Activated CD4-positive, alpha-beta memory T cell treated with anti-CD3 and anti-CD28 coated beads for 36 hours (primary cell): ENCODE measurements around the gene KISS1R. TPM values are rescaled to one million over a fixed set of nuclear protein-coding genes. Genes with fewer than 3 reads are reported as not detected.
A peak's percentile ranks its signal among the peaks of the same experiment; 100 is the strongest.

Source experiments
- CTCF ChIA-PET: fragments of 350-600 bp; sonication (Branson Sonifier 250); formaldehyde crosslinking; loops from one replicate; lab custom pipeline; 2021; ENCODE audit warnings: antibody characterized with exemption, inconsistent platforms; lab: Charles Lee
- POLR2A ChIA-PET: fragments of 350-600 bp; sonication (Branson Sonifier 250); formaldehyde crosslinking; loops from one replicate; lab custom pipeline; 2021; ENCODE audit warnings: antibody characterized with exemption; lab: Charles Lee
- DNase-seq: peaks from one replicate; pipeline ENCODE4 v3.0.0-alpha.2; 2020
- H3K27ac Mint-ChIP-seq: one replicate; pipeline ENCODE4 v1.8.0; 2021; ENCODE audit warnings: mixed read lengths
- H3K27me3 Mint-ChIP-seq: one replicate; pipeline ENCODE4 v1.8.0; 2021; ENCODE audit warnings: mixed read lengths
- H3K36me3 Mint-ChIP-seq: one replicate; pipeline ENCODE4 v1.8.0; 2021; ENCODE audit warnings: mixed read lengths
- H3K4me1 Mint-ChIP-seq: one replicate; pipeline ENCODE4 v1.8.0; 2021; ENCODE audit warnings: low read depth, mixed read lengths
- H3K4me3 Mint-ChIP-seq: one replicate; pipeline ENCODE4 v1.8.0; 2021; ENCODE audit warnings: mild to moderate bottlenecking, mixed read lengths
- H3K9me3 Mint-ChIP-seq: one replicate; pipeline ENCODE4 v1.8.0; 2021; ENCODE audit warnings: mixed read lengths
- intact Hi-C: fragments of 100-400 bp; cut with micrococcal nuclease; formaldehyde crosslinking; loops from one replicate; pipeline ENCODE4 v1.15.1; 2023
- total RNA-seq, 2 experiments: library from RNA; stranded (reverse); gene quantifications; one replicate each; pipeline ENCODE4 v1.2.3, GENCODE V29; 2021

KISS1R gene
- total RNA-seq, 2 experiments from 2014 or later = 9.9 to 10.6 TPM

GRCh38 chr19:902446-903226, 14.5 kb upstream of the KISS1R start:
- Mint-ChIP-seq H3K4me3 (no peak overlapping the region), H3K36me3 (peaks cover 11% of the 10 kb centered on the region), H3K27me3 (no peaks in the 10 kb centered on the region), H3K27ac (no peak overlapping the region), H3K9me3 (no peaks in the 10 kb centered on the region), H3K4me1 (peaks cover 32% of the 10 kb centered on the region)
- ChIA-PET CTCF (no interaction called here), POLR2A (interaction anchor here (1.1 to 1.7 kb wide), 2 partner anchors 10 to 29 kb away, joined by 3 read pairs; partner anchors contain the start of genes MED16 and RNU6-9)
- no peak for DNase-seq
- intact Hi-C loops = no loop called here

- no peak for DNase-seq
- POLR2A ChIA-PET = interaction anchor here (1.7 kb wide), 1 partner anchor 30 kb away, joined by 3 read pairs; no protein-coding TSS in a partner anchor
- no peaks in the 10 kb centered on the region for H3K27me3 Mint-ChIP-seq
- peaks cover 38% of the 10 kb centered on the region for H3K4me1 Mint-ChIP-seq
- no peak overlapping the region for H3K27ac Mint-ChIP-seq
- no peak overlapping the region for H3K4me3 Mint-ChIP-seq
- intact Hi-C loops = no loop called here
- CTCF ChIA-PET = no interaction called here
- no peaks in the 10 kb centered on the region for H3K9me3 Mint-ChIP-seq
- peaks cover 11% of the 10 kb centered on the region for H3K36me3 Mint-ChIP-seq
Observed at GRCh38 chr19:903266-903797, 13.8 kb upstream of the KISS1R start.

- intact Hi-C loops = no loop called here
- ChIA-PET CTCF (no interaction called here), POLR2A (interaction anchor here (1.7 kb wide), 1 partner anchor 31 kb away, joined by 3 read pairs; no protein-coding TSS in a partner anchor)
- H3K4me1 Mint-ChIP-seq = peaks cover 50% of the 10 kb centered on the region
- H3K27ac Mint-ChIP-seq = no peak overlapping the region
- H3K4me3 Mint-ChIP-seq = no peak overlapping the region
- no peaks in the 10 kb centered on the region for H3K9me3 Mint-ChIP-seq
- no peaks in the 10 kb centered on the region for H3K27me3 Mint-ChIP-seq
- no peak for DNase-seq
- peaks cover 9% of the 10 kb centered on the region for H3K36me3 Mint-ChIP-seq
Observed at GRCh38 chr19:904545-904944, 12.6 kb upstream of the KISS1R start.

GRCh38 chr19:906480-906879, 10.7 kb upstream of the KISS1R start:
- H3K27ac Mint-ChIP-seq = peak overlapping the region; percentile 91
- no peak overlapping the region for H3K4me3 Mint-ChIP-seq
- POLR2A ChIA-PET = interaction anchor here (0.6 to 0.8 kb wide), 3 partner anchors 11 to 97 kb away, joined by 3 to 4 read pairs (median 3); no protein-coding TSS in a partner anchor
- peaks cover 52% of the 10 kb centered on the region for H3K4me1 Mint-ChIP-seq
- peaks cover 12% of the 10 kb centered on the region for H3K36me3 Mint-ChIP-seq
- H3K27me3 Mint-ChIP-seq = no peaks in the 10 kb centered on the region
- CTCF ChIA-PET = no interaction called here
- intact Hi-C loops = loop anchor here (5.0 kb wide), 1 partner anchor 109 kb away; the partner anchor contains the start of gene PTBP1
- peak; percentile 40 for DNase-seq
- no peaks in the 10 kb centered on the region for H3K9me3 Mint-ChIP-seq

- ChIA-PET POLR2A (interaction anchor here (0.6 to 1.6 kb wide), 4 partner anchors 12 to 109 kb away, joined by 3 to 6 read pairs (median 4); no protein-coding TSS in a partner anchor), CTCF (interaction anchor here (1.1 to 1.9 kb wide), 2 partner anchors 14 to 44 kb away, joined by 5 read pairs; no protein-coding TSS in a partner anchor)
- Mint-ChIP-seq H3K4me3 (no peak overlapping the region), H3K4me1 (peaks cover 52% of the 10 kb centered on the region), H3K27ac (peak overlapping the region; percentile 91), H3K27me3 (no peaks in the 10 kb centered on the region), H3K36me3 (peaks cover 7% of the 10 kb centered on the region), H3K9me3 (no peaks in the 10 kb centered on the region)
- DNase-seq = peak; percentile 54
- intact Hi-C loops = loop anchor here (5.0 kb wide), 1 partner anchor 110 kb away; the partner anchor contains the start of gene PTBP1
Observed at GRCh38 chr19:907183-907853, 9.8 kb upstream of the KISS1R start.

- ChIA-PET CTCF (interaction anchor here (0.8 to 1.6 kb wide), 2 partner anchors 70 to 142 kb away, joined by 3 read pairs; no protein-coding TSS in a partner anchor), POLR2A (no interaction called here)
- Mint-ChIP-seq H3K36me3 (peaks cover 5% of the 10 kb centered on the region), H3K4me1 (peaks cover 47% of the 10 kb centered on the region), H3K27me3 (no peaks in the 10 kb centered on the region), H3K4me3 (peak overlapping the region; percentile 67), H3K9me3 (no peaks in the 10 kb centered on the region), H3K27ac (peak overlapping the region; percentile 70)
- DNase-seq = no peak
- intact Hi-C loops = loop anchor here (10.0 kb wide), 1 partner anchor 247 kb away; the partner anchor contains the start of gene RNF126
Observed at GRCh38 chr19:911197-912033, 5.7 kb upstream of the KISS1R start.

- CTCF ChIA-PET = interaction anchor here (1.5 kb wide), 1 partner anchor 49 kb away, joined by 6 read pairs; no protein-coding TSS in a partner anchor
- peaks cover 5% of the 10 kb centered on the region for H3K36me3 Mint-ChIP-seq
- no peaks in the 10 kb centered on the region for H3K9me3 Mint-ChIP-seq
- POLR2A ChIA-PET = interaction anchor here (1.9 kb wide), 1 partner anchor 19 kb away, joined by 5 read pairs; the partner anchor contains the start of genes MED16 and RNU6-9
- intact Hi-C loops = loop anchor here (10.0 kb wide), 1 partner anchor 248 kb away; the partner anchor contains the start of gene RNF126
- peak overlapping the region; percentile 82 for H3K27ac Mint-ChIP-seq
- no peaks in the 10 kb centered on the region for H3K27me3 Mint-ChIP-seq
- DNase-seq = no peak
- H3K4me3 Mint-ChIP-seq = peak overlapping the region; percentile 77
- peaks cover 37% of the 10 kb centered on the region for H3K4me1 Mint-ChIP-seq
Observed at GRCh38 chr19:912181-913079, 4.7 kb upstream of the KISS1R start.

GRCh38 chr19:913080-913748, 3.9 kb upstream of the KISS1R start, which contains the start of gene R3HDM4:
TSS of gene R3HDM4 (minus strand) at chr19:913219. CDS start at chr19:913157, 62 bp downstream.
- H3K4me3 Mint-ChIP-seq = peak within 1 kb of the TSS; percentile 80
- POLR2A ChIA-PET = interaction anchor here (1.9 kb wide), 1 partner anchor 20 kb away, joined by 5 read pairs; the partner anchor contains the start of genes MED16 and RNU6-9
- no peaks in the 10 kb centered on the region for H3K9me3 Mint-ChIP-seq
- CTCF ChIA-PET = interaction anchor here (0.6 to 1.5 kb wide), 2 partner anchors 50 to 281 kb away, joined by 3 to 6 read pairs; no protein-coding TSS in a partner anchor
- peaks cover 5% of the 10 kb centered on the region for H3K36me3 Mint-ChIP-seq
- DNase-seq = peak; percentile 89
- peaks cover 31% of the 10 kb centered on the region for H3K4me1 Mint-ChIP-seq
- H3K27ac Mint-ChIP-seq = peak within 1 kb of the TSS; percentile 92
- intact Hi-C loops = loop anchor here (10.0 kb wide), 1 partner anchor 248 kb away; the partner anchor contains the start of gene RNF126
- no peaks in the 10 kb centered on the region for H3K27me3 Mint-ChIP-seq

- H3K27ac Mint-ChIP-seq = no peak overlapping the region
- H3K4me3 Mint-ChIP-seq = peak overlapping the region; percentile 51
- no peaks in the 10 kb centered on the region for H3K36me3 Mint-ChIP-seq
- ChIA-PET CTCF (no interaction called here), POLR2A (no interaction called here)
- H3K4me1 Mint-ChIP-seq = peaks cover 22% of the 10 kb centered on the region
- intact Hi-C loops = loop anchor here (10.0 kb wide), 1 partner anchor 252 kb away; the partner anchor contains the start of gene RNF126
- H3K9me3 Mint-ChIP-seq = no peaks in the 10 kb centered on the region
- H3K27me3 Mint-ChIP-seq = no peaks in the 10 kb centered on the region
- peak; percentile 59 for DNase-seq
Observed at GRCh38 chr19:916645-917322, 349 bp upstream of the KISS1R start.
